GM12873 (cell line): ENCODE data around the gene DSN1.

Experiments
- TF ChIP-seq, protein P1 (sequence below): IDR thresholded peaks from 2 replicates; pipeline ENCODE4 v1.5.1; 2012; ENCODE audit warnings: low read depth, mild to moderate bottlenecking, moderate library complexity, low read length, control low read depth; ENCODE audit not compliant: insufficient read depth; ENCODE audit errors: missing control alignments

DSN1 gene

DNA sequence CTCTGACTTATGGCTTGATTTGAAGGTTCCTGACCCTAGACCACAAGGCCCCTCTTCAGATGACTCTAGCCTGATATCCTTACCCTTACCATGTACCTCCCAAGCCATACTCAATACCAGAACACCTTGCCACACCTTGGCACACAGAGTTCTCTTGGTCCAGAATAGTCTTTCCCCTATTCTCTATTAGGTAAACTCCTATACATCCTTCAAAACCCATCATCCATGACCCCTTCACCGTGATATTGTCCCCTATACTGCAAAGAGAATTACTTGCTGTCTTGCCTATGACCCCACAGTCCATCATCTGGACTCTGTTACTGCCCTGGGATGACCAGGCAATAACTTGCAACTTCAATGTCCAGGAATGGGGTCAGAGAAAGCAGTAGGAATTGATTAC lies 31.8 kb upstream of the DSN1 start:
- TF ChIP-seq, protein P1, sequence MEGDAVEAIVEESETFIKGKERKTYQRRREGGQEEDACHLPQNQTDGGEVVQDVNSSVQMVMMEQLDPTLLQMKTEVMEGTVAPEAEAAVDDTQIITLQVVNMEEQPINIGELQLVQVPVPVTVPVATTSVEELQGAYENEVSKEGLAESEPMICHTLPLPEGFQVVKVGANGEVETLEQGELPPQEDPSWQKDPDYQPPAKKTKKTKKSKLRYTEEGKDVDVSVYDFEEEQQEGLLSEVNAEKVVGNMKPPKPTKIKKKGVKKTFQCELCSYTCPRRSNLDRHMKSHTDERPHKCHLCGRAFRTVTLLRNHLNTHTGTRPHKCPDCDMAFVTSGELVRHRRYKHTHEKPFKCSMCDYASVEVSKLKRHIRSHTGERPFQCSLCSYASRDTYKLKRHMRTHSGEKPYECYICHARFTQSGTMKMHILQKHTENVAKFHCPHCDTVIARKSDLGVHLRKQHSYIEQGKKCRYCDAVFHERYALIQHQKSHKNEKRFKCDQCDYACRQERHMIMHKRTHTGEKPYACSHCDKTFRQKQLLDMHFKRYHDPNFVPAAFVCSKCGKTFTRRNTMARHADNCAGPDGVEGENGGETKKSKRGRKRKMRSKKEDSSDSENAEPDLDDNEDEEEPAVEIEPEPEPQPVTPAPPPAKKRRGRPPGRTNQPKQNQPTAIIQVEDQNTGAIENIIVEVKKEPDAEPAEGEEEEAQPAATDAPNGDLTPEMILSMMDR: no peak

DNA sequence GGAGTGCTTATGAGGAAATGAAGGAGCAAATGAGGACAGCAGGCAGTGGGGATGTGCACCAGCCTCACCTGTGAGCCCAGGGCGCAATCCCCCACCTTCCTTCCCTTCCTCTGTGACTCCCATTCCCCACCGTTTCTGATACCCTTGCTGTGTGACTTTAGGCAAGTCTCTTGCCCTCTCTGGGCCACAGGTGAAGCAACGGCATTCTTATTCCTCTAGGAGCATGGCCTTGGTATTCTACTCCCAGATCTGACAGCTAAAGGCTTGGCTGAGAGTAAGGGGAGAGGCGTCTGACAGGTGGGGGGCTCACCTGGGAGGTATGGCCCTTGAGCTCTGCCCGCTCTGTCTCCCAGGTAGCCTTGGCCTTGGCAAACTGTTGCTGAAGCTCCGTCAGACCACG lies 30.9 kb upstream of the DSN1 start:
- TF ChIP-seq, protein P1: no peak

DNA sequence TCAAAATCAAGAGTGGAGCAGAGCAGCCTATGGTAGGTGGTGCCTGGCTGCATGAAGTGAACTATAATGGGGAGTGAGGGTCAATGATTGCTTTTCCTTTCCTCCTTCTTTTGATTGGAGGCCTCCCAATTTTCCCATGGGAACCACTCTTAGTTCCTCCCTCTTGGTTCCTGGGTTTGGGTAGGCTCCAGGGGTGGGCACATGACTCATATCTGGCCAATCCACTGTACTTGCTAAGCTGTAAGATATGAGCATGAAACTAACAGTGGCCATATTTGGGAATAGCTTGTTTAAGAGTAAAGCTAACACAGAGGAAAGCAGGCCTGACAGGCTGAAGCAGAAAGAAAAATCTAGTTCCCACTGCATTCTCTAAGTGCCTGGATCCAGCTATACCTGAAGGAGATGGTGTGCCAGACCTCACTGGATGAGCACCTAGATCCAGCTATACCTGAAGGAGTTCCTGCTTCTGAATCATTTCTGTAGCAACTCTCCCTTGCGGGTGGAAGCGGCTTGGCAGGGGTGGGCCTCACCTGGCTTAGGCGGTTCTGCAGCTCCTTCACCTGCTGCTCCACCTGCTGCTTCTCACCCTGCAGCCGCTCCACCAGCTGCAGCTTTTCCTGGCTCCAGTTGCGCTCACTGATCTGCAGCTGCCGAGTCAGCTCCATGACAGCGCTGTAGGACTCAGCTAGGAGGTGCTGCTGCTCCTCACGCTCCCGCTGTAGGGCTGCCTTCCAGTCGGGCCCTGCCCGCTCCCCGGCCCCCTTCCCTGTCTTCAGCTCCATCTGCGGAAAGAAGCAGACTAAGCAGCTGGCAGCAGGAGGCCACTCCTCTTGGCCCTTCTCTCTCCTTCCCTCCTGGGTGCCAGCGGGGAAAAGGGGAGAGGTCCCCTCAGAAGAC lies 29.0 kb upstream of the DSN1 start:
- TF ChIP-seq, protein P1: no peak

DNA sequence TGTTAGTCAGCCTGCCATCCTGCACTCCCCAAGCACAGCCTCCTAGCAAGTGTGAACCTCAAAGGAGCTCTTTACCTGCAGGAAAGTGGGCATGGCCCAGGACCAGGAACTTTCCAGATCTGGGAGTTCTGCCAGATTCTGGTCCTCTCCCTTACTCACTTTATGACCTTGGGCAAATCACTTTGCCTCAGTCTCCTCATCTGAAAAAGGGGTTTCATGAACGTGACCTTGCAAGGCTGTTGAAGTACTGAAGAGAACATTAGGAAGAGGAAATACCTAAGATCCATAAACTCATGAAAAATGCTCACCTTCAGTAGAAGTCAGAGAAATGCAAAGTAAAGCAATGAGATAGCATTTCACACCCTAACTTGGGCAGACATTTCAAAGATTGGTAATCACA lies 26.8 kb upstream of the DSN1 start:
- TF ChIP-seq, protein P1: no peak

DNA sequence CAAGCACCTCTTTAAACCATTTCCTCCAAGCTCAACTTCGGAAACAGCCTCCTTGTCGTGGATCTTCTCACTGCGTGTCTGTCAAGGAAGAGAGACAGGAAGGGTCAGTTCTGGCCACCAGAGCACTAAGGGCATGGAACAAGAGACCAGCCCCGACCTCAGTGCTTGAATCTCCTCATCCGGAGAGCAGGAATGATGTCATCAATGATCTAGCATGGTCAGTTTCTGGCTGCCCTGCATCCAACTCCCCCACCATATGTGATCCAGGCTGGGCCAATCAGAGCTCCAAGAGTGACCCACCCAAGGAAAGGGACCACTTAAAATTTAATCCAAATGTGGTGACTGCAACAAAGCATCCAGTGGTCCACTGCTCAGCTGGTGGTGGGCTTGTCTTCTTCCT lies 23.3 kb upstream of the DSN1 start:
- TF ChIP-seq, protein P1: no peak

DNA sequence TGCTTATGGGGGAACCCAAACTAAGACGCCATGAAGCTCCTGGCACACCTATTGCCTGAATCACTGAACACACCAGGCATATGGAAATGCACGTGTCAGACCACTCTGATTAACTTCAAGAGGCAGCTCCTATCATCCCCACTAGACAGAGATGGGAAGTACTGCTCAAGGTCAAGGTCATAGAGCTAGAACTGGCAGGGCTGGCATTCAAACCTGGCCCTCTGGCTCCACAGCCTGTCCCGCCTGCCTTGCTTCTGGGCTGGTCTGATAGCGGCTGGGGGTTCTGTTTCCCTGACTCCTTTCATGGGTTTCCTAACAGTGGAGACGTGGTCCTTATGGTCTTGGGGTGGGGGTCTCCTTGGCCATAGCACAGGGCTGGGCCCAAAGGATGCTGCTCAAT lies 22.6 kb upstream of the DSN1 start:
- TF ChIP-seq, protein P1: no peak

DNA sequence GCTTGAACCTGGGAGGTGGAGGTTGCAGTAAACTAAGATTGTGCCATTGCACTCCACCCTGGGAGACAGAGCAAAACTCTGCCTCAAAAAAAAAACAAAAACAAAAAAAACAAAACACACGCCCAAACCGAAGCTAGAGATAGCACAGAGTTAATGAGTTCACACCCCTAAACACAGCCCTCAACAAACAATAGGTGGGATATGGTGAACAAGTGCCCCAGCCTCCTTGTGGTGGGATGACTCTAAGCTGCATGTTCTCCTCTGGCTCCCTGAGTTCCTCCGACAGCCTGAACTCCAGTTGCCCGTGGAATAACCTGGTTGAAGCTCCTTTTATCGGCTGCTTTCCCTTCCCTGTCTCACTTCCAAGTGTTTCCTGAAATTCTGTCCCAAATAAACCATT lies 22.1 kb upstream of the DSN1 start:
- TF ChIP-seq, protein P1: no peak

DNA sequence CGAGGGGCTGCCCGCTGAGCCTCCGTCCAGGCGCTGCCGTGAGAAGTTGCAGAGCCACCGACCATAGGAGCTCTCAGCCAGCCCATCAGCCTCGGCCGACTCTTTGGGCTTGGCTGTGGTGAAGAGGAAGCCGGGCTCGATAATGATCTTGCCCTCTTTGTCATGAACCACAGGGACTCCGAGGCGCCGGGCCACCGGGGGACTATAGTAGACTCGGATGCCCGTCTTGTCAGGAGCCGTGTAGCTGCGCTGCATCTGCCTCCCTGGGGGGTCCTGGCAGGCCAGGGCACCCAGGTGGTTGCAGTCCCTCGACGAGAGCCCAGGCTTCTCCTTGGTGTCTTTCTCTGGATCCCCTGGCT lies 20.5 kb upstream of the DSN1 start:
- TF ChIP-seq, protein P1: no peak
